Measurements from ENCODE around the gene LDLRAD4. TPM values are rescaled to one million over a fixed set of nuclear protein-coding genes. Genes with fewer than 3 reads are reported as not detected.

The LDLRAD4 gene
- total RNA-seq, 2 donors from 2014 or later, result 11.7 to 17.0 TPM

- H3K9me3 ChIP-seq, result no peaks in the 10 kb centered on the region
- H3K27me3 ChIP-seq, result no peaks in the 10 kb centered on the region
- no peak for DNase-seq
- intact Hi-C loops (cut with DNase I), result no loop called here
- no peak for TF ChIP-seq CTCF (IDR thresholded peaks at IDR 0.05)
- no peak overlapping the region for H3K4me3 ChIP-seq
- H3K36me3 ChIP-seq, result no peaks in the 10 kb centered on the region
- no peak overlapping the region for H3K27ac ChIP-seq
- H3K9ac ChIP-seq (ENCODE audit: low read depth in 2 of 2, low read length in 2 of 2), result no peak overlapping the region
- H3K4me1 ChIP-seq, result no peaks in the 10 kb centered on the region
These were observed 424.7 kb downstream of the LDLRAD4 start for GRCh38 chr18:13643261-13643751.

- DNase-seq, result no peak
- H3K9ac ChIP-seq (ENCODE audit: low read depth in 2 of 2, low read length in 2 of 2), result no peak overlapping the region
- no peaks in the 10 kb centered on the region for H3K4me1 ChIP-seq
- H3K9me3 ChIP-seq, result no peaks in the 10 kb centered on the region
- H3K4me3 ChIP-seq, result no peak overlapping the region
- no peaks in the 10 kb centered on the region for H3K36me3 ChIP-seq
- no peak overlapping the region for H3K27ac ChIP-seq
- H3K27me3 ChIP-seq, result no peaks in the 10 kb centered on the region
- TF ChIP-seq CTCF (IDR thresholded peaks at IDR 0.05), result no peak
- intact Hi-C loops (cut with DNase I), result no loop called here
These were observed 426.5 kb downstream of the LDLRAD4 start for GRCh38 chr18:13645093-13645492.

GRCh38 chr18:13646633-13647032 is 428.1 kb downstream of the LDLRAD4 start:
- Histone ChIP-seq H3K27ac (no peak overlapping the region), H3K36me3 (no peaks in the 10 kb centered on the region), H3K4me1 (no peaks in the 10 kb centered on the region), H3K4me3 (no peak overlapping the region), H3K9ac (ENCODE audit: low read depth in 2 of 2, low read length in 2 of 2) (no peak overlapping the region), H3K27me3 (no peaks in the 10 kb centered on the region), H3K9me3 (no peaks in the 10 kb centered on the region)
- DNase-seq, result no peak
- intact Hi-C loops (cut with DNase I), result no loop called here
- TF ChIP-seq CTCF (IDR thresholded peaks at IDR 0.05), result no peak

GRCh38 chr18:13647761-13648160 is 429.2 kb downstream of the LDLRAD4 start:
- intact Hi-C loops (cut with DNase I), result no loop called here
- no peak for TF ChIP-seq CTCF (IDR thresholded peaks at IDR 0.05)
- H3K36me3 ChIP-seq, result no peaks in the 10 kb centered on the region

GRCh38 chr18:13649397-13650390 is 431.1 kb downstream of the LDLRAD4 start:
- no peak overlapping the region for H3K27ac ChIP-seq
- H3K4me1 ChIP-seq, result no peaks in the 10 kb centered on the region
- TF ChIP-seq CTCF (IDR thresholded peaks at IDR 0.05), result no peak
- no peaks in the 10 kb centered on the region for H3K9me3 ChIP-seq
- DNase-seq, result no peak
- intact Hi-C loops (cut with DNase I), result loop anchor here (10.0 kb wide), 1 partner anchor 55 kb away; no protein-coding TSS in a partner anchor
- H3K36me3 ChIP-seq, result no peaks in the 10 kb centered on the region
- no peaks in the 10 kb centered on the region for H3K27me3 ChIP-seq
- no peak overlapping the region for H3K4me3 ChIP-seq
- no peak overlapping the region for H3K9ac ChIP-seq (ENCODE audit: low read depth in 2 of 2, low read length in 2 of 2)

More at GRCh38 chr18:13647761-13648160, 429.2 kb downstream of the LDLRAD4 start:
- Histone ChIP-seq H3K9me3 (no peaks in the 10 kb centered on the region), H3K4me3 (no peak overlapping the region), H3K27me3 (no peaks in the 10 kb centered on the region), H3K9ac (ENCODE audit: low read depth in 2 of 2, low read length in 2 of 2) (no peak overlapping the region), H3K4me1 (no peaks in the 10 kb centered on the region), H3K27ac (no peak overlapping the region)
- DNase-seq, result no peak
